Thoracic aorta (tissue), 2 donors: ENCODE measurements around the gene ZHX3. TPM values are rescaled to one million over a fixed set of nuclear protein-coding genes. Genes with fewer than 3 reads are reported as not detected.

Source experiments
- ATAC-seq: fragments of 150-250 bp; one replicate; pipeline ENCODE4 v1.8.0; 2017; ENCODE audit warnings: low read depth; ENCODE audit not compliant: insufficient number of reproducible peaks, low FRiP score
- DNase-seq: peaks from one replicate; pipeline ENCODE4 v3.0.0-alpha.2; 2020; ENCODE audit warnings: low spot score
- H3K27ac ChIP-seq, 2 donors: fragments of 200-600 bp; sonication (generic); 1 replicate in 1 of 2; 2 replicates in 1 of 2; pipeline ENCODE4 v1.5.1; 2016; ENCODE audit warnings: mild to moderate bottlenecking in 2 of 2, moderate library complexity in 2 of 2
- H3K27me3 ChIP-seq: fragments of 200-600 bp; sonication (generic); replicated peaks from 2 replicates; pipeline ENCODE4 v1.6.0; 2016; ENCODE audit warnings: mild to moderate bottlenecking; ENCODE audit not compliant: insufficient read depth
- H3K36me3 ChIP-seq: fragments of 200-600 bp; sonication (generic); one replicate; pipeline ENCODE4 v1.5.1; 2016
- H3K4me1 ChIP-seq, 2 donors: fragments of 200-600 bp; sonication (generic); 1 replicate in 1 of 2; 2 replicates in 1 of 2; pipeline versions ENCODE4 v1.5.1 to v1.6.0; 2016; ENCODE audit warnings: low read depth in 2 of 2, mild to moderate bottlenecking in 1 of 2; ENCODE audit not compliant: control insufficient read depth in 1 of 2
- H3K4me3 ChIP-seq: fragments of 200-600 bp; sonication (generic); 2 replicates; pipeline ENCODE4 v1.5.1; 2016; ENCODE audit warnings: mild to moderate bottlenecking
- H3K9me3 ChIP-seq: fragments of 200-600 bp; sonication (generic); 2 replicates; pipeline ENCODE4 v1.5.1; 2016
- CTCF ChIP-seq: fragments of 200-600 bp; sonication (generic); IDR thresholded peaks from one replicate; pipeline ENCODE4 v1.5.1; 2019; ENCODE audit warnings: antibody characterized with exemption
- total RNA-seq, 2 donors: library from RNA; depleted of rRNA; stranded (reverse); fragments of >200 nt; gene quantifications; one replicate each; pipeline versions ENCODE4 v1.1.0 to v1.2.3, GENCODE V29; 2016

Gene ZHX3
- total RNA-seq, 2 donors from 2014 or later = 60.8 to 74.9 TPM

GRCh38 chr20:41200446-41201202, 116.9 kb downstream of the ZHX3 start:
- peaks cover 3% of the 10 kb centered on the region for H3K9me3 ChIP-seq
- no peak overlapping the region for H3K27ac ChIP-seq
- H3K36me3 ChIP-seq = peaks cover 11% of the 10 kb centered on the region
- no peaks in the 10 kb centered on the region for H3K27me3 ChIP-seq
- no peak for ATAC-seq
- DNase-seq = no peak
- no peak for TF ChIP-seq CTCF
- no peak overlapping the region for H3K4me3 ChIP-seq
- H3K4me1 ChIP-seq = no peaks in the 10 kb centered on the region

DNA sequence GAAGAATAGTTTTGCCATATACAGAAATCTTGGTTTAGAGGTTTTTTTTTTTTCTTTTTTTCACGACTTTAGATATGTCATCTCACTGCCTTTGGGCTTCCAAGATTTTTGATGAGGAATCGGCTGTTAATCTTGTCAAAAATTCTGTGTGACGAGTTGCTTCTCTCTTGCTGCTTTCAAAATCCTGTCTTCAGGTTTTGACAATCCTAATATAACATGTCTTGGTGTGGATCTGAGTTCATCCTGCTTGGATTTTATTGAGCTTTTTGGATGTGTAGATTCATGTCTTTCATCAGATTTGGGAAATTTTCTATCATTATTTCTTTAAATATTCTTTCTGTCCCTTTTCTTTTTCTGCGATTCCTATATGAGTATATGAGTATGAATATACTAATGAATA, 119.1 kb downstream of the ZHX3 start:
- peaks cover 3% of the 10 kb centered on the region for H3K9me3 ChIP-seq
- H3K27ac ChIP-seq = no peak overlapping the region

GRCh38 chr20:41196653-41197225, 120.8 kb downstream of the ZHX3 start:
- no peak for DNase-seq
- Histone ChIP-seq H3K36me3 (no peaks in the 10 kb centered on the region), H3K4me1 (no peaks in the 10 kb centered on the region), H3K27ac (no peak overlapping the region), H3K4me3 (no peak overlapping the region), H3K27me3 (no peaks in the 10 kb centered on the region), H3K9me3 (peaks cover 6% of the 10 kb centered on the region)
- no peak for ATAC-seq
- no peak for TF ChIP-seq CTCF

More for the DNA sequence above, 119.1 kb downstream of the ZHX3 start:
- ATAC-seq (no peak), DNase-seq (no peak)
- TF ChIP-seq CTCF = no peak
- Histone ChIP-seq H3K36me3 (no peaks in the 10 kb centered on the region), H3K4me1 (no peaks in the 10 kb centered on the region), H3K4me3 (no peak overlapping the region), H3K27me3 (no peaks in the 10 kb centered on the region)

DNA sequence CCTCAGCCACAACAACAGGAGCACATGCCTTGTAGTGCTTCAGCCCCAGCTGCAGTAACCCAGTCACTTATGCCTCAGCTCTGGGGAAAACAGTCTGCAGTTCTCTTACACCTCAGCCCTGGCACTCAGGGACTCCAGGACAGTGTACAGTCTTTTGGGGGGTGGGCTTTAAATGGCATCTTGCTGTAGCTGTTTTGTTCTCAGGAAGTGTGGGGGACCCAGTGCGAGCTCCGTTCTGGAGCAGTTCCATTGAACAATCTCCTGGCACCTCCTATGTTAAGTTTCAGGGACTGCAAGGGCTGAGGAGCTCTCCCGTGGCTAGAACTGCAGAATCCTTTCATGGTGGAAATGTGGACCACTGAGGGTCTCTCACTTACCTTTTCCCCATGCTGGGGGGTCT, 125.0 kb downstream of the ZHX3 start:
- Histone ChIP-seq H3K36me3 (no peaks in the 10 kb centered on the region), H3K27me3 (no peaks in the 10 kb centered on the region), H3K27ac (no peak overlapping the region), H3K4me1 (no peaks in the 10 kb centered on the region), H3K9me3 (peaks cover 7% of the 10 kb centered on the region), H3K4me3 (no peak overlapping the region)
- DNase-seq (no peak), ATAC-seq (no peak)
- no peak for TF ChIP-seq CTCF

GRCh38 chr20:41191562-41192500, 125.7 kb downstream of the ZHX3 start:
- Histone ChIP-seq H3K9me3 (peaks cover 7% of the 10 kb centered on the region), H3K4me3 (no peak overlapping the region), H3K27ac (no peak overlapping the region), H3K4me1 (no peaks in the 10 kb centered on the region), H3K27me3 (no peaks in the 10 kb centered on the region), H3K36me3 (no peaks in the 10 kb centered on the region)
- no peak for TF ChIP-seq CTCF
- no peak for ATAC-seq
- no peak for DNase-seq
